AG08396 (cell line): ENCODE data around the gene C12orf57.
A peak's percentile ranks its signal among the peaks of the same experiment; 100 is the strongest.

ENCODE experiments used
- DNase-seq: peaks from one replicate; pipeline ENCODE4 v3.0.0; 2012; ENCODE audit warnings: low spot score, mixed read lengths

C12orf57 gene

DNA sequence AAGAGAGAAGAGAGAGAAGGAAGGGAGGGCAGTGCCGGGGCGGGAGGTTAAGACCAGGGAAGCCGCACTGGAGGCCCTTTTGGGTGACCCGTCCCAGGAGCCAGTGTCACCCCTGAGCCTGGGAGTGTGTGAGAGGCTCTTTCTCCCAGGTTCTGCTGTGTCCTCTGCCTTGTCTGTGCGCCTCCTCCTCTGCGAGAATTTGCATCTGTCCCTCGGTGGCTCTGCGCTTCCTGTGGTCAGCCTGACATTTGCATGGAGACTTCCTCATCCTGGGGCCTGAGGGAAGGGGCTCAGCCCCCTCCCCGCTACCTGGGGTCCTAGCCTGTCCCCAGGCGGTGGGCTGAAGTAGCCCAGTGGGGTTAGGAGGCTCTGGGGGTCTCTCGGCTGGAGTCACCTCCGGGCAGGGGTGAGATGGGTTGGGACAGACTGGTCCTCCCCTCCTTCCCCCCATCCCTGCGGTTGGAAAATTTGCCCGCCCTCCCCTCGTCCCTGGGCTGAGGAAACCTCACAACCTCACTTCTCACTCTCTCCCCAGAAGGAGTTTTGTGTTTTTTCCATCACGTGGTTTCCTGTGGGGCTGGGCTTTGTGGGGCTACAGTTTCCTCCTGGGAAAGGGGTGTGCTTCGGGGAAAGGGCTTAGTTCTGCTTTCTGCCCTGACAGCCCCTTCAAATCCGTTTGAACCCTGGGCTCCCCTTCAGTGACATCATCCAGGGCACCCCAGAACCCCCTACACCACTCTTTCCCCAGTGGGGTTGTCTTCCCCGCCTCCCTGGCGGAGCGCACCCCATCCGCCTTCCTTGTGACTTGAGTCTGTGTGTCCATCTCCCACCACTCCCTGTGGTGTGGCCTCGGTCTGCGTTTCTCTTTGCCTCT lies 9.9 kb downstream of the C12orf57 start:
- DNase-seq, result no peak

DNA sequence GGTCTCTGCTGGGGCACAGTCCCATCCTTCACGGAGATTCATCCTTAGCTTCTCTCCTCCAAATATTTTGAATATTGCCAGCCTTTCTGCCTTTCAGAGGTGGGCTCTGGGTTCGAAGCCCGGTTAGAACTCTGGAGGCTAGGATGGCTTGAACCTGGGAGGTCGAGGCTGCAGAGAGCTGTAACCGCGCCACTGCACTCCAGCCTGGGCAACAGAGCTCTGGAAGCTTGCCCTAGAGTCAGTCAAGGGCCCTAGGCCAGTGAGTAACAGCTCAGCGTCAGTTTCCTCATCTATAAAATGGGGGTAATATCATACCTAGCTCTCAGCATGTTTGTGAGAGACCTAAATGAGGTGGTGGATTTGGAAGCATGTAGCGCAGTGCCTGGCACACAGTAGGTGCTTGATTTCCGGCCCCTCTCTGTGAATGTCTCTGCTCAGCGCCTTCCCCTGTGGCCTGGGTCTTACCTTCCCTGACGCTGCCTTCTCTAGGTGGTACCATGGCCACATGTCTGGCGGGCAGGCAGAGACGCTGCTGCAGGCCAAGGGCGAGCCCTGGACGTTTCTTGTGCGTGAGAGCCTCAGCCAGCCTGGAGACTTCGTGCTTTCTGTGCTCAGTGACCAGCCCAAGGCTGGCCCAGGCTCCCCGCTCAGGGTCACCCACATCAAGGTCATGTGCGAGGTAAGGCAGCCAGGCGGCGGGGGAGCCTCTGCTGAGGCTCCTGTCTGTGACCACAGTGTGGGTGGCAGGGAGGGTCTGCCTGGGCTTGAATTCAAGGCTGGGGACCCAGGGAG lies 10.7 kb downstream of the C12orf57 start:
- DNase-seq, result no peak

DNA sequence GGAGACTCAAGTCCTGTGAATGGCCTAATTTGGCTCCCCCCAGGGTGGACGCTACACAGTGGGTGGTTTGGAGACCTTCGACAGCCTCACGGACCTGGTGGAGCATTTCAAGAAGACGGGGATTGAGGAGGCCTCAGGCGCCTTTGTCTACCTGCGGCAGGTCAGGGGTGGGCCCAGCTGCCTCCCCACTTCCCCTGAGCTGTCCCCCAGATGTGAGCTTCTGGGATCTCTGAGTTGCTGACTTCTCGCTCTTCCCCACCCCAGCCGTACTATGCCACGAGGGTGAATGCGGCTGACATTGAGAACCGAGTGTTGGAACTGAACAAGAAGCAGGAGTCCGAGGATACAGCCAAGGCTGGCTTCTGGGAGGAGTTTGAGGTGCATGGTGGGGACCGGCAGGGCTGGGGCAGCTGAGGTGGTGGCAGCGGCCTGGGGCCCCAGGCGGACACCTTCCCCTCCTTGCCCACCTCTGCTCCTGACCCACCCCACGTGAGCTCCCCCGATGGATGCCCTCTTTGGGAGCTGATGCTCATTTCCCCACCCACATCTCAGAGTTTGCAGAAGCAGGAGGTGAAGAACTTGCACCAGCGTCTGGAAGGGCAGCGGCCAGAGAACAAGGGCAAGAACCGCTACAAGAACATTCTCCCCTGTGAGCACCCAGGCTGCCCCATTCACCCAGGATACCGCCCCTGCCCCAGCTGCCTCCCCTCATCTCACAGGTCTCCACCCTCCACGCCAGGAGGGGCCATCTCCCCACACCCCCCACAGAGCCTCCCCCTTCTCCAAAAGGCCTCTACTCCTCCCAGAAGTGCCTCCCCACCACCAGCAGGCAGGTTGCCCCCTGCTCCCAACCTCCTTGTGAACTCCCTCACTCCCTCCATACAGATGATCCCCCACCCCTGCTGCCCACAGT lies 11.5 kb downstream of the C12orf57 start:
- no peak for DNase-seq

DNA sequence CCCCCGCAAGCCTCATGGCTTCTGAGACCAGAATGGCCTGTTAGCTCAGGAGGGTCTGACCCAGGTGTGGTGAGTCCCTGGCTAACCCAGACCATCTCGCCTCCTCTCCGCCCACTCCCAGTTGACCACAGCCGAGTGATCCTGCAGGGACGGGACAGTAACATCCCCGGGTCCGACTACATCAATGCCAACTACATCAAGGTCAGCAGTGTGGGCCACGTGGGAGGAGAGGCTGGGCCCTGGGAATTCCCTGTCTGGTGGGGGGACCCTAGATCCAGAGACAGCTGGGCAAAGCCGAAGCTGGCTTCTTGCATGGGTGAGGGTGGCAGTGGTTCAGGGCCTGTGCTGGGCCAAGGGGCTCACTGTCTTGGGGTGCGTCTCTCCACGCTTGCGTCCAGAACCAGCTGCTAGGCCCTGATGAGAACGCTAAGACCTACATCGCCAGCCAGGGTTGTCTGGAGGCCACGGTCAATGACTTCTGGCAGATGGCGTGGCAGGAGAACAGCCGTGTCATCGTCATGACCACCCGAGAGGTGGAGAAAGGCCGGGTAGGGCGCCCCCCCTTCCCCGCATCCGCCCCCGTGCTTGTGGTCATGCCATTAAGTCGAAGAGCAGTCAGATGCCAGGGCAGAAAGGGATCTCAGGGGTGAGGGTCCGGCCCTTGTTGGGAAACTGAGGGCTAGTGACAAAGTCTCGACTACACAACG lies 12.4 kb downstream of the C12orf57 start:
- no peak for DNase-seq

DNA sequence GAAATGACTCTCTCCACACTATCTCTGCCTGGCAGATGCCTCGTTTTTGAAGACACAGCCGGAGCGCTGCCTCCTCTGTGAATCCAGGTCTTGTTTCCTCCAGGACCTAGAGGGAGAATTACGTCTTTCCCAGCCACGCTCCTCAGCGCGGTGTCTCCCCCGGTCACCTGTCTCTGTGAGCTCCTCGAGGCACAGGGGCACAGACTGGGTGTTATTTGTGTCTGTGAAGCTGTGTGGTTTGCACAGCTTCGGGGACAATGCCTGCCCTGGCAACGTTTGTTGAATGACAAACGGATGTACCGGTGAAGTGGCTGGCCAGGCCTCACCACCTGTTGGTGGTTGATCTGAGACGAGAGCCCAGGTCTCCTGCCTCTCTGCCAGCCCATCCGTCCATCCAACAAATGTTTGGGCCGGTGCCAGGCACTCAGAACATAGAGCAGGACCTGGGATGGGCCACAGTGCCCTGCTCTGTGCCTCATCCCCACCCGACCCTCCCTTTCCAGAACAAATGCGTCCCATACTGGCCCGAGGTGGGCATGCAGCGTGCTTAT lies 13.4 kb downstream of the C12orf57 start:
- no peak for DNase-seq

DNA sequence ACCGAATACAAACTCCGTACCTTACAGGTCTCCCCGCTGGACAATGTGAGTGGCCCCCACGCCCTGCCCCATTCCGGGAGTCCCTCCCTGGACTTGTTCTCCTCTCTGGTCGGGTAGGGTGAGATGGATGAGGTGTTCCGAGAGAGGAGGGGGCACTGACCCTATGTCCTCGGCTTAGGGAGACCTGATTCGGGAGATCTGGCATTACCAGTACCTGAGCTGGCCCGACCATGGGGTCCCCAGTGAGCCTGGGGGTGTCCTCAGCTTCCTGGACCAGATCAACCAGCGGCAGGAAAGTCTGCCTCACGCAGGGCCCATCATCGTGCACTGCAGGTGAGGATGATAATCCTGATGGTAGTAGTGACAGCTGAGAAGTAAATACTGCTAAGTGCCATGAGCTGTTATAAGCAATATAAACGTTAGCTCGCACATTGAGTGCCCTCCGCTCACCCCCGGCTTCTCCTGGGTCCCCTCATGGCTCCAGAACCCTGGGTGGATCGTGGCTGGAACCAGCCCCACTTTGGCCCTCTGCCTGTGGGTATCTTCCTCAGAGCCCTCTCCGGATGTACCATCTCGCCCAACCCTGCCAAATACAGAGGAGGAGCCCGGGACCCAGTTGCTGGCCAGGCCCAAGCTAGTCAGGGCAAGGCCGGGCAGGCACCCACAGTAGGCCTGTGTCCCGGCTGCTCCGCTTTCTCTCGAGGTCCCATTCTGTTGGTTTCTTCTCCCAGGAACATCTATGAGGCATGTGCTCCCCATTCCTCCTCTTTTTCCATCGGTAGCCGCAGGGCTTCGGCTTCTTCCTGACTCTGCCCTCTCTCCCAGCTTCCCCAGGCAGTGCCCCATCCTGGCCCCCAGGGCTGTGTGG lies 14.2 kb downstream of the C12orf57 start:
- no peak for DNase-seq

DNA sequence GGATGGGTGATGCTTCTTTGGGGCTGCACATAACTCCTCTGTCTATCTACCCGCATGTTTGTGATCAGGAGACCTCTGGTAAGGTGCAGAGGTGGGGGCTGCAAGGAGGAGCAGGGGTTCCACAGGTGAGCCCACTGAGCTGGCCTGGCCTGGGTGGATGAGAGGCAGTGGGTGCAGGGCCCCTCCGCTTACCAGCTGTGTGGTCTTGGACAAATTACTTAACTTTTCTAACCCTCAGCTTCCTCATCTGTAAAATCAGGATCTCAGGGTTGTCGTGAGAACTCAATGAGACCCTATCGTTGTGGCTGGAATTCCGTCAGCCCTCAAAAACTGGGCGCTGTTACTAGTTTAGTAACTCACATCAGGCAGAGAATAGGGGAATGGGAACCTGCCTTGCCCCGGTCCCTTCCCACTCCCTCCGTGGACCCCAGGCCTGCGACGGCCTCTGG lies 14.8 kb downstream of the C12orf57 start:
- no peak for DNase-seq

DNA sequence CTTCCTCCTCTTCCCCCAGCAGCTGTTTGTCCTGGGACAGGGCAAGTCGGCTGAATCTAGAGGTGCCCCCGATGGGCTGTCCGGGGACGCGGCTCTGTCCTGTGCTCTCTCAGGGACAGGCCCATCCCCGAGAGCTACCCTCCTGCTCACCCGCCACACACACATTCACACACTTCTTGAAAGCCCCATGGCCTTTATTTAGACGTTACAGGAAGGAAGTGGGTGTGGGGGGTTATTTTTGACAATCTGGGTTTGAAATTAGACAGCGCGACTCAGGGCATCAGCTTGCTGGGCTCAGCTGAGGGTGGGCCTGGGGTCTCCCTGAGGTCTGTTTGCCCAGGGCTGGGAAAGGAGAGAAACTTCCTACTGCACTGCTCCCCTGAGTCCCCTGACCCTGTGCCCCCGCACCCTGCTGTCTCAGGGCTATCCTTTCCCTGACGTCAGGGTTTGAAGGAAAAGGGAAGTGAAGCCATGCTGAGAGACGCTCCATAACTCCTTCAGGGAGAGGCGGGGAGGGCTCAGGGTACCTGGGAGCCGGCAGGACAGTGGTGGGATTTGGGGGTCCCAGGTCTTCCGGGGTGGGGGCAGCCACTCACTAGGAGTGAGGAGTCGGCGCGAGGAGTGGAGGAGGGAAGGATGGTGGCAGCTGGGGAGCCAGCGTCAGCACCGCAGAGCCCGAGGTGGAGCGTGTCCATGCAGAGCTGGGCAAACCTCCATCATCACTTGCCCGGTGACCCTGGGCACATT lies 15.4 kb downstream of the C12orf57 start:
- DNase-seq, result no peak

DNA sequence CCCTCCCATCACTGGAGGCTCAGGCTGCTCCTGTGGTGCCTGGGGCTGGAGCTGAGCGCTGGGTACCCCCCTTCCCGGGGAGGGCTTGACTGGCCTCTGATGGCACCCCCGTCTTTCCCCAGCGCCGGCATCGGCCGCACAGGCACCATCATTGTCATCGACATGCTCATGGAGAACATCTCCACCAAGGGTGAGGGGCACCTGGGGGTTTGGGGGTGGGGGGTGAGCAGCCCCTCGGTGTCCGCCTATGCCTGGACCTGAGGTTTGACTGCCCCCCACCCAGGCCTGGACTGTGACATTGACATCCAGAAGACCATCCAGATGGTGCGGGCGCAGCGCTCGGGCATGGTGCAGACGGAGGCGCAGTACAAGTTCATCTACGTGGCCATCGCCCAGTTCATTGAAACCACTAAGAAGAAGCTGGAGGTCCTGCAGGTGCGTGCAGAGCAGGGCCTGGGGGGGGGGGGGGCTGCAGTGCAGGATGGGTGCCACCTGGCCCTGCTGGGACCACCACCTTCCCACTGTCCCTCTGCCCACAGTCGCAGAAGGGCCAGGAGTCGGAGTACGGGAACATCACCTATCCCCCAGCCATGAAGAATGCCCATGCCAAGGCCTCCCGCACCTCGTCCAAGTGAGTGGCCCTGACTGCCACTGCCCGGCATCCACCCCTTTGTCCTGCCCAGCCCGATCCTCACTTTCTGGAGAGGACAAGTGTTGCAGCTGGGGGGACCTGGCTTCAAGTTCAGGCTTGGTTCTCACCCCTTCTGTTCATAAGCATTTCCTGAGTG lies 16.2 kb downstream of the C12orf57 start:
- no peak for DNase-seq

DNA sequence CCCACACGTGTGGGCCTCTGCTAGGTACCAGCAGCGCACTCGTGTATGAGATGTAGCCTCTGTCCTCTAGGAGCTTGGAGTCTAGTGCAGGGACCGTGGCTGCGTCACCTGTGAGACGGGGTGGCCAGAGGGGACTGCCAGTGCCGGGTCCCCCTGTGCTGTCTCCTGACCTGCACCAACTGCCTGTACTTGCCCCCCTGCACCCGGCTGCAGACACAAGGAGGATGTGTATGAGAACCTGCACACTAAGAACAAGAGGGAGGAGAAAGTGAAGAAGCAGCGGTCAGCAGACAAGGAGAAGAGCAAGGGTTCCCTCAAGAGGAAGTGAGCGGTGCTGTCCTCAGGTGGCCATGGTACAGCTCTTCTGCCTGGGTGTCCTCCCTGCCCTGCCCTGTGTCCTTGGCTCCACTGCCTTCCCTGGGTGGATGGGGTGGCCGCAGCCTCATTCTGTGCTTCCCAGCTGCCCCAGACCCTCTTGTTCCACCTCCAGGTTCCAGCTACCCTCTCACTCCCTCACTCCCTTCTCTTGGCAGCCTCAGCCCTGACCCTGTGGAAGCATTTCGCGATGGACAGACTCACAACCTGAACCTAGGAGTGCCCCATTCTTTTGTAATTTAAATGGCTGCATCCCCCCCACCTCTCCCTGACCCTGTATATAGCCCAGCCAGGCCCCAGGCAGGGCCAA lies 16.9 kb downstream of the C12orf57 start:
- no peak for DNase-seq

DNA sequence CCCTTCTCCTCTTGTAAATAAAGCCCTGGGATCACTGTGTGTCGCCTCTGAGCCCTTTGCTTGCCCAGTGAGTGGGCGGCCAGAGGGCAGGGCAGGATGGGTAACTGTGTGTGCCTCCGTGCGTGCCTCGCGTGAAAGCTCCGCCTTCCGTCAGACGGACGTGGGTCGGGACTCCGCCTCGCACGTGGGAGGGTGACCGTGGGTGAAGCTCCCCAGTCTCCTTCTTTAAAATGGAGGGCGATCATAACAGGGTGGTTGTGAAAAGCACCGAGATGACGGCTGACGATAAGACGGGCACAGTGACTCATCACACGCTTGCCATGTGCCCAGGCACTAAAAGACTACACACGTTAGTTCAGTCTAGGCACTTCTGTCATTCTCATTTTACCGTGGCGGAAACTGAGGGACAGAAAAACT lies 17.5 kb downstream of the C12orf57 start:
- DNase-seq, result no peak

DNA sequence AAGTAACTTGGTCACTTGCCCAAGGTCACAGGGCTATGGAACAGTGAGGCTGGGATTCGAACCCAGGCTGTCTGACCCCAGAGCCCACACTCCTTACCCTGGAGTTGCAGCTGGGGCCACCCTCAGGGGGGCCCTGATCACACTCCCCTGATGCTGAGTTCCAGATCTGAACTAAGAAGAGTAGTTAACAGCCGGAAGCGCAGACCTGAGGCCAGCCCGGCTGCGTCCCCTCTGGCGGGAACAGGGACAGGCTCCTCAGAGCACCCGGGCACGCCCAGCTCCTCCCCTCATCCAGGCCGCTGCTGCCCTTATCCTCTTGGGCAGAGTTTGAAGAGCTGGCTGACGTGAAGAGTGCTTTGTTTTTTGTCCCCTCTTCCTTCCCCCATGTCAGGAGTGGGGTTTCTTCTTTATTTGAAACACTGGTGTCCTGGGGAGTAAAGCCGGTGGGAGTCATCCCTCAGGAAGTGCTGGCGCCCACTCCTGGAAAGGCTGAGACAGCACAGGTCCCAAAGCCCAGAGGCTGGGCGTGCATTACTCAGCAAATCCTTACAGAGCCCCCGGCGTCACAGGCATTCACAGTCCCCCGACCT lies 18.0 kb downstream of the C12orf57 start:
- peak; percentile 76 for DNase-seq

DNA sequence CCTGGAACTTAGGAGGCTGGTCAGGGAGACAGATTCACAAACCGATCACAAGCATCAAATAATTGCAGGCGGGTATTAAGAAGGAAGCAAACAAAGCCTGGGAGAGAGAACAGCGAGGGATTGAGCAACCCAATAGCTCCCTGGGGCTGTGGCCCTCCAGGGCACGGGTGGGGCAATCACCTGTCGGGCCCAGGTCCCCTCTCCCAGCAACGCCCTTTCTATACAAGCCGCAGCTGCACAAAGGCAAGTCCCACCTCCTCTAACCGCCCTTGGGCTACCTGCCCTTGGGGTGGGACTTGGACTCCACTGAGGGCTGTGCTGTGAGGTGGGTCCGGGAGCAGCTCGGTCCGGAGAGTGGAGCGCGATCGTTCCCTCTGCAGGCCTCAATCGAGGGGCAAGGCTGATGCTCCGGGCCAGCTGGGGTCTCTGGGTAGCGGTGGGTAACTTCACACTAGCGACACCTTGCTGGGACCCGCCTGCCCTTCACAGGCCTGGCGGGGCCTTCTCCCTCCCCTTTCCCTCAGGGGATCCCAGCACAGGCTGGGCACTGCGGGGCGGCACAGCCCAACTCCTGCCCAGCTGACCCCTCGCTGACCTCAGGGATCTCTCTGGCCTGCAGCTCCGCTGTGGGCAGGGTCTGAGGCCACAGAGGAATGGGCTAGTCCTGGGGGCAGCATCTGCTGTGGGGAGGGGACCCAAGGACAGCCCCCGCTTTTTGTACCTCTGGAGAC lies 18.6 kb downstream of the C12orf57 start:
- no peak for DNase-seq

DNA sequence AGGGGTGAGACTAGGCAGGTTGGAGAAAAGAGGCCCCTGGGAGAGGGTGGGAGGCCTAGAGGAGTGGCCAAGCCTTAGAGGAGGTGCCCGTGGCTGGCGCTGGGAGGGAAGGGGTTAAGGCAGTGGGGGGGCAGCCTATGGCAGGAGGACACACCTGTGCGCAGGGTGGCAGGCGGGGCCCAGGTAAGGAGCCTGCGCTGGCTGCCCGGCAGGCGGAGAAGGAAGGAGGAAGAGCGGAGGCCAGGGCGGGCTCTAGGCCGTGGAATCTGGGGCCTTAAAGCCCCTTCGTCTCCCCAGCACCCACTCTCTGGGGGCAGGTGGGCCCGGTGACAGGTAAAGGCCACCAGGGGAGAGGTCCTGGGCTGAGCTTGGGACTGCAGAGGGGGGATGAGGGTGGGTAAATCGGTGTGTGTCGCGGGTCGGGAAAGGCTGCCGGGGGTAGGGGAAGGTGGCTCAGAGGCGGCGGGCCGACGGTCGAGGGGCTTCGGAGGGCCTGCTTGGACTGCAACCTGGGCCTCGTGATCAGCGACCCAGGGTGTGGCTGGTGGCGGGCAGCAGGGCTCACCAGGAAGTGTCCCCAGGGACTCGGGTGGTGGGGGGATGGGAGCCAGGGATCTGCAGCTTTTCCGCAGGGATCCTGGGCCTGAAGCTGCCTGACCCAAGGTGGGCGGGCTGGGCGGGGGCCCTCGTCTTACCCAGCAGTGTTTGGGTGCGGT lies 19.4 kb downstream of the C12orf57 start:
- DNase-seq, result no peak

DNA sequence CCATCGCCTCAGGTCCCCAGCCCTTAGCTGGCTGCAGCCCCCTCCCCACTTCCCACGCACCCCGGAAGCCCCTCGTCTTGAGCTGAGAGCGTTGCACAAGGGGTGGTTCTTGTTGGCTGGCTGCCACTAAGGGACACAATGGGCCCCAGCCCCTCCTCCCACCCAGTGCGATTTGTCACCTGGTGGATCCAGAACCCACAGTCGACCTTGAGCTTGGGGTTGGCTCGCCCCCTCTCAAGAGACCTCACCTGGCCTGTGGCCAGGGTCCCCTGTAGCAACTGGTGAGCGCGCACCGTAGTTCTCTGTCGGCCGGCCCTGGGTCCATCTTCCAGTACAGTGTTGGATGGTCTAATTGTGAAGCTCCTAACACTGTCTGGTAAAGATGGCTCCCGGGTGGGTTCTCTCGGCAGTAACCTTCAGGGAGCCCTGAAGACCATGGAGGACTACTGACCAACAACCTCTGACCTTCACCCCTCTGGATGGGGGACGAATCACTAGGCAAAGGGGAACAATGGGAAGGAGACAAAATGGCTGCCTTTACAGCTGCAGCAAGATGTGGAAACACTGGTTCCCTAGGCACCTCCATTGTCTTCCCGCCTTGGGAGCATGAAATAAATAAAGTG lies 20.1 kb downstream of the C12orf57 start:
- no peak for DNase-seq

DNA sequence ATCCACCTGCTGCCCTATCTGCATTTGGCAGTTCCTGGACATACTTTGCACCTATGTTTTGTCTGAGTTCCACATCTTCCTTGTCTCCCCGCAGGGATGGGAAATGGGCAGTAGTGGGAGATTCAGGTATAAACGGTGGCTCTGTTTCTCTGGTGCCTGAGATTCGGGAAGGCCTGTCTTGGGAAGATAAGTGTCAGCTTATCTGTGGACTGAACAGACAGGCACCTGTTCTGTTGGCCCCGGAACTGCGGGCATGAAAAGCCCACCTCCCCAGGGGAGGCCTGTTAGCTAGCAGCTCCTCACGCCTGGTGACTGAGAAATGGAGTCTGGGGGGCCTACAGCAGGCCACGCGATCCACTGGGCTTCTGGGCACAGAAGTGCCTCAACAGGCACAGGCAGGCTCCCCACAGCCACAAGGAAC lies 20.8 kb downstream of the C12orf57 start:
- no peak for DNase-seq
